ENCODE results near the gene VPS41. TPM values are rescaled to one million over a fixed set of nuclear protein-coding genes. Genes with fewer than 3 reads are reported as not detected.
A peak's percentile ranks its signal among the peaks of the same experiment; 100 is the strongest.
"Not testable (repeated sequence)": the region's sequence is repeated elsewhere in the genome, so short reads cannot be mapped to it uniquely, and the experiment has no call there.

VPS41 gene
- polyA plus RNA-seq, 4 donors: 8.6 to 67.7 (median 14.4) TPM

DNA sequence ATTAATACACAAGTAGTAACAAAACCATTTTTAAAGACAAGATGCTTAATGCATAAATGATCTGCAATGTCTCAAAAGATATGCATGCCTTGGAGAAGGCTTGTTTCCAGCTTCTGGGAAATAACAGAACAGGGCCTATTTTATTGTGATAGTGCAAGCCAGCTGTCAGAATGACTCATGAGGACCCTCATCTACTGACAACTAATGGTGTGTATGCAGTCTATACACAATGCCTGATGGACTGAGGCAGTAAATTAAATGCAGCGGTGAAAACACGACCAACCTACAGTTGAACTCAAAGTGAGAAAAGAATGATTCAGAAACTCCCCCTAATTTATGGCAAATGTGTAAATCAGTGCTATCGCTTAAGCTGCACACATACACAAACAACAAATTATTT lies 46.3 kb downstream of the VPS41 start:
- Histone ChIP-seq H3K4me3 (ENCODE audit: low read depth in 1 of 3, low read length in 3 of 3) (no peak overlapping the region), H3K4me1 (ENCODE audit: control insufficient read depth in 3 of 3, insufficient read depth in 2 of 3, low read depth in 1 of 3, low read length in 2 of 3) (peaks cover 0 to 7% (median 0%) of the 10 kb centered on the region in 3 donors), H3K36me3 (ENCODE audit: control insufficient read depth in 3 of 3, insufficient read depth in 2 of 3, low read depth in 1 of 3, low read length in 3 of 3) (peaks cover 0 to 5% (median 3%) of the 10 kb centered on the region in 3 donors), H3K27ac (ENCODE audit: low read depth in 1 of 3, low read length in 2 of 3) (no peak overlapping the region), H3K27me3 (ENCODE audit: control insufficient read depth in 3 of 3, insufficient read depth in 3 of 3, low read length in 3 of 3) (no peaks in the 10 kb centered on the region), H3K9me3 (ENCODE audit: control insufficient read depth in 2 of 2, insufficient read depth in 1 of 2, low read depth in 1 of 2, low read length in 1 of 2) (no peaks in the 10 kb centered on the region)
- FAIRE-seq (no peak), DNase-seq (no peak)
- WGBS, 3 donors: 86 to 91% (median 91%) methylated on average over 3 of the region's 3 CpGs

DNA sequence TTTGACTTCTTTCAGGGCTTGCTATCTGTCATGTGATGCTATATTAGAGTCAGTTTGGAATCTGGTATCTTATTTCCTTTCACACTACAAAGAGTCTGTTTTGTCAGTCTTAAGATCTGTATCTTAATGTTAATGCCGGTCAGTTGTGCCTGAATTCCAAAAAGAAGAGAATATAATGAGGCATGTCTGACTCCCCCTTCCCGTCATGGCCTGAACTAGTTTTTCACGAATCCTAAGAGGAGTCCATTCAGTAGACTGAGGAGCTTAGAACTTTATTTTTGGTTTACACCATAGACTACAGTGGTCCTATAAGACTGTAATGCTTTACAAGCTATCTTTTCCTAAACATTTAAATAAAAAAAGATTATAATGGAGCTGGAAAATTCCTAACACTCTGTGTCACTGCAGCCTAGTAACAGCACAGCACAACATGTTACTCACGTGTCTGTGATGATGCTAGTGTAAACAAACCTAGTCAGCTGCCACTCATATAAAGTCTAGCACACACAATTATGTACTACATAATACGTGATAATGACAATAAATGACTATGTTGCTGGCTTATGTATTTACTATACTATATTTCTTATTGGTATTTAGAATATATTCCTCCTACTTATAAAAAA lies 50.6 kb downstream of the VPS41 start:
- DNase-seq (peak; percentile 22 to 26), FAIRE-seq (no peak)
- H3K9me3 ChIP-seq (ENCODE audit: control insufficient read depth in 2 of 2, insufficient read depth in 1 of 2, low read depth in 1 of 2, low read length in 1 of 2): no peaks in the 10 kb centered on the region
- H3K4me3 ChIP-seq (ENCODE audit: low read depth in 1 of 3, low read length in 3 of 3): no peak overlapping the region
- peaks cover 0 to 3% (median 0%) of the 10 kb centered on the region in 3 donors for H3K4me1 ChIP-seq (ENCODE audit: control insufficient read depth in 3 of 3, insufficient read depth in 2 of 3, low read depth in 1 of 3, low read length in 2 of 3)
- no peak overlapping the region for H3K27ac ChIP-seq (ENCODE audit: low read depth in 1 of 3, low read length in 2 of 3)
- H3K27me3 ChIP-seq (ENCODE audit: control insufficient read depth in 3 of 3, insufficient read depth in 3 of 3, low read length in 3 of 3): no peaks in the 10 kb centered on the region
- H3K36me3 ChIP-seq (ENCODE audit: control insufficient read depth in 3 of 3, insufficient read depth in 2 of 3, low read depth in 1 of 3, low read length in 3 of 3): peaks cover 0 to 5% (median 0%) of the 10 kb centered on the region in 3 donors
- WGBS, 3 donors: 77 to 88% (median 81%) methylated on average over 5 of the region's 5 CpGs

DNA sequence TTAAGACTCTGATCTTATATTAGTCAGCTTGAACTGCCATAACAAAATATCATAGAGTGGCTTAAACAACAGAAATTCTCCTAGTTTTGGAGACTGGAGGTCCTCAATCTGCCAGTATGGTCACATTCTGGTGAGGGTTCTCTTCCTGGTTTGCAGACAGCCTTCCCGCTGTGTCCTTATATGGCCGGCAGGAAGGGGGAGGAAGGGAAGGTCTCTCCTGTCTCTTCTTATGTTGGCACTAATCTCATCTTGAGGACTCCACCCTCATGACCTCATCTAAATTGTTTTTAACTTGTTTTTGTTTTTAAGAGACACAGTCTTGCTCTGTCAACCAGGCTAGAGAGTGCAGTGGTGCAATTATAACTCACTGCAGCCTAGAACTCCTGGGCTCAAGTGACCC lies 53.1 kb downstream of the VPS41 start:
- WGBS, 3 donors: 71 to 94% (median 93%) methylated on average over 2 of the region's 2 CpGs
- no peak overlapping the region for H3K27ac ChIP-seq (ENCODE audit: low read depth in 1 of 3, low read length in 2 of 3)
- no peaks in the 10 kb centered on the region for H3K9me3 ChIP-seq (ENCODE audit: control insufficient read depth in 2 of 2, insufficient read depth in 1 of 2, low read depth in 1 of 2, low read length in 1 of 2)
- no peak for DNase-seq
- no peak for FAIRE-seq
- H3K27me3 ChIP-seq (ENCODE audit: control insufficient read depth in 3 of 3, insufficient read depth in 3 of 3, low read length in 3 of 3): no peaks in the 10 kb centered on the region
- H3K4me1 ChIP-seq (ENCODE audit: control insufficient read depth in 3 of 3, insufficient read depth in 2 of 3, low read depth in 1 of 3, low read length in 2 of 3): no peaks in the 10 kb centered on the region
- no peak overlapping the region for H3K4me3 ChIP-seq (ENCODE audit: low read depth in 1 of 3, low read length in 3 of 3)
- peaks cover 0 to 2% (median 1%) of the 10 kb centered on the region in 3 donors for H3K36me3 ChIP-seq (ENCODE audit: control insufficient read depth in 3 of 3, insufficient read depth in 2 of 3, low read depth in 1 of 3, low read length in 3 of 3)

- Histone ChIP-seq H3K4me3 (ENCODE audit: low read depth in 1 of 3, low read length in 3 of 3) (no peak overlapping the region), H3K27me3 (ENCODE audit: control insufficient read depth in 3 of 3, insufficient read depth in 3 of 3, low read length in 3 of 3) (no peaks in the 10 kb centered on the region), H3K4me1 (ENCODE audit: control insufficient read depth in 3 of 3, insufficient read depth in 2 of 3, low read depth in 1 of 3, low read length in 2 of 3) (no peaks in the 10 kb centered on the region), H3K36me3 (ENCODE audit: control insufficient read depth in 3 of 3, insufficient read depth in 2 of 3, low read depth in 1 of 3, low read length in 3 of 3) (peaks cover 0 to 2% (median 1%) of the 10 kb centered on the region in 3 donors), H3K9me3 (ENCODE audit: control insufficient read depth in 2 of 2, insufficient read depth in 1 of 2, low read depth in 1 of 2, low read length in 1 of 2) (no peaks in the 10 kb centered on the region), H3K27ac (ENCODE audit: low read depth in 1 of 3, low read length in 2 of 3) (no peak overlapping the region)
- 76 to 88% (median 78%) methylated on average over 4 of the region's 4 CpGs for WGBS, 3 donors
- DNase-seq: no peak
- no peak for FAIRE-seq
Measured at GRCh38 chr7:38855386-38855785, 53.6 kb downstream of the VPS41 start.

DNA sequence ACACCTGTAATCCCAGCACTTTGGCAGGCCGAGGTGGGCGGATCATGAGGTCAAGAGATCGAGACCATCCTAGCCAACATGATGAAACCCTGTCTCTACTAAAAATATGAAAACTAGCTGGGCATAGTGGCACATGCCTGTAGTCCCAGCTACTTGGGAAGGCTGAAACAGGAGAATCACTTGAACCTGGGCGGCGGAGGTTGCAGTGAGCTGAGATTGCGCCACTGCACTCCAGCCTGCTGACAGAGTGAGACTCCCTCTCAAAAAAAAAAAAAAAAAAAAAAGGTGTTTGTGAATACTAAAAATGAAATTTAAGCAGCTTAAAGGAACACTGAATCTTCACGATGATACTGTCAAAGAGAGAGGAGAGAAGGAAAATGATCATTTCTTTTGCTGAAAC lies 54.0 kb downstream of the VPS41 start:
- not testable (repeated sequence) for H3K9me3 ChIP-seq (ENCODE audit: control insufficient read depth in 2 of 2, insufficient read depth in 1 of 2, low read depth in 1 of 2, low read length in 1 of 2); H3K36me3 ChIP-seq (ENCODE audit: control insufficient read depth in 3 of 3, insufficient read depth in 2 of 3, low read depth in 1 of 3, low read length in 3 of 3); FAIRE-seq; H3K27ac ChIP-seq (ENCODE audit: low read depth in 1 of 3, low read length in 2 of 3); H3K4me3 ChIP-seq (ENCODE audit: low read depth in 1 of 3, low read length in 3 of 3); H3K4me1 ChIP-seq (ENCODE audit: control insufficient read depth in 3 of 3, insufficient read depth in 2 of 3, low read depth in 1 of 3, low read length in 2 of 3); H3K27me3 ChIP-seq (ENCODE audit: control insufficient read depth in 3 of 3, insufficient read depth in 3 of 3, low read length in 3 of 3); DNase-seq
- WGBS, 3 donors: 97 to 98% (median 97%) methylated on average over 7 of the region's 7 CpGs

GRCh38 chr7:38851321-38851720 lies 57.7 kb downstream of the VPS41 start:
- Histone ChIP-seq H3K9me3 (ENCODE audit: control insufficient read depth in 2 of 2, insufficient read depth in 1 of 2, low read depth in 1 of 2, low read length in 1 of 2) (no peaks in the 10 kb centered on the region), H3K27me3 (ENCODE audit: control insufficient read depth in 3 of 3, insufficient read depth in 3 of 3, low read length in 3 of 3) (no peaks in the 10 kb centered on the region), H3K27ac (ENCODE audit: low read depth in 1 of 3, low read length in 2 of 3) (no peak overlapping the region), H3K4me1 (ENCODE audit: control insufficient read depth in 3 of 3, insufficient read depth in 2 of 3, low read depth in 1 of 3, low read length in 2 of 3) (no peaks in the 10 kb centered on the region), H3K36me3 (ENCODE audit: control insufficient read depth in 3 of 3, insufficient read depth in 2 of 3, low read depth in 1 of 3, low read length in 3 of 3) (peaks cover 3 to 14% (median 4%) of the 10 kb centered on the region in 3 donors), H3K4me3 (ENCODE audit: low read depth in 1 of 3, low read length in 3 of 3) (no peak overlapping the region)
- DNase-seq: no peak
- FAIRE-seq: no peak
- WGBS, 3 donors: 87 to 90% (median 87%) methylated on average over 2 of the region's 2 CpGs

DNA sequence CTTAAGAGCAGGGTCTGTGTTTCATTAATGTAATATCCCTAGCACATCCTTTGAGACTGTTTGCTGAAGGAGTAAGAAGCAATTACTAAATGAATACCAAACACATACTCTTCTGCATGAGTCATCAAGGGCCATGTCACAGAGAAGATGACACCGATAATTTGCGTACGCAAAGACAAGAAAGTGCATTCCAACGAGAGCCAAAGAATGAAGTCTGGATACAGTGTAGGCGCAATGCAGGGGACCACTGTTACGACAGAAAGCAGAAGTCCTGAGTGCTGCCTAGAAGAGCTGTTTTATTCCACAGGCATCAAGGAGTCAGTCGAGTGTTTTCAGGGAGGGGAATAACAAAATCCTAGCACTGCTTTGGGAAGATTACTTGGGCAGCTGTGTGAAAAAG lies 62.7 kb downstream of the VPS41 start:
- peaks cover 2 to 11% (median 3%) of the 10 kb centered on the region in 3 donors for H3K36me3 ChIP-seq (ENCODE audit: control insufficient read depth in 3 of 3, insufficient read depth in 2 of 3, low read depth in 1 of 3, low read length in 3 of 3)
- FAIRE-seq (no peak), DNase-seq (no peak)
- no peaks in the 10 kb centered on the region for H3K4me1 ChIP-seq (ENCODE audit: control insufficient read depth in 3 of 3, insufficient read depth in 2 of 3, low read depth in 1 of 3, low read length in 2 of 3)
- no peaks in the 10 kb centered on the region for H3K27me3 ChIP-seq (ENCODE audit: control insufficient read depth in 3 of 3, insufficient read depth in 3 of 3, low read length in 3 of 3)
- H3K27ac ChIP-seq (ENCODE audit: low read depth in 1 of 3, low read length in 2 of 3): no peak overlapping the region
- WGBS, 3 donors: 84 to 94% (median 90%) methylated on average over 7 of the region's 7 CpGs
- no peak overlapping the region for H3K4me3 ChIP-seq (ENCODE audit: low read depth in 1 of 3, low read length in 3 of 3)
- no peaks in the 10 kb centered on the region for H3K9me3 ChIP-seq (ENCODE audit: control insufficient read depth in 2 of 2, insufficient read depth in 1 of 2, low read depth in 1 of 2, low read length in 1 of 2)

- H3K27me3 ChIP-seq (ENCODE audit: control insufficient read depth in 3 of 3, insufficient read depth in 3 of 3, low read length in 3 of 3): no peaks in the 10 kb centered on the region
- FAIRE-seq (no peak), DNase-seq (no peak)
- H3K4me3 ChIP-seq (ENCODE audit: low read depth in 1 of 3, low read length in 3 of 3): no peak overlapping the region
- 87 to 92% (median 87%) methylated on average over 8 of the region's 8 CpGs for WGBS, 3 donors
- H3K4me1 ChIP-seq (ENCODE audit: control insufficient read depth in 3 of 3, insufficient read depth in 2 of 3, low read depth in 1 of 3, low read length in 2 of 3): no peaks in the 10 kb centered on the region
- peaks cover 2 to 11% (median 3%) of the 10 kb centered on the region in 3 donors for H3K36me3 ChIP-seq (ENCODE audit: control insufficient read depth in 3 of 3, insufficient read depth in 2 of 3, low read depth in 1 of 3, low read length in 3 of 3)
- H3K27ac ChIP-seq (ENCODE audit: low read depth in 1 of 3, low read length in 2 of 3): no peak overlapping the region
- no peaks in the 10 kb centered on the region for H3K9me3 ChIP-seq (ENCODE audit: control insufficient read depth in 2 of 2, insufficient read depth in 1 of 2, low read depth in 1 of 2, low read length in 1 of 2)
Measured at GRCh38 chr7:38844952-38845563, 63.9 kb downstream of the VPS41 start.

Data from small intestine (tissue), 7 donors.